HG03378 (cell line): ENCODE measurements around the gene OR3A1.
"Not testable (repeated sequence)": the region's sequence is repeated elsewhere in the genome, so short reads cannot be mapped to it uniquely, and the experiment has no call there.

Experiments
- ATAC-seq: cut with Tn5 transposase; IDR thresholded peaks from one replicate; pipeline ENCODE4 v1.9.1; 2021; ENCODE audit warnings: mild to moderate bottlenecking, moderate library complexity; ENCODE audit not compliant: unreplicated experiment

The OR3A1 gene, protein sequence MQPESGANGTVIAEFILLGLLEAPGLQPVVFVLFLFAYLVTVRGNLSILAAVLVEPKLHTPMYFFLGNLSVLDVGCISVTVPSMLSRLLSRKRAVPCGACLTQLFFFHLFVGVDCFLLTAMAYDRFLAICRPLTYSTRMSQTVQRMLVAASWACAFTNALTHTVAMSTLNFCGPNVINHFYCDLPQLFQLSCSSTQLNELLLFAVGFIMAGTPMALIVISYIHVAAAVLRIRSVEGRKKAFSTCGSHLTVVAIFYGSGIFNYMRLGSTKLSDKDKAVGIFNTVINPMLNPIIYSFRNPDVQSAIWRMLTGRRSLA

DNA sequence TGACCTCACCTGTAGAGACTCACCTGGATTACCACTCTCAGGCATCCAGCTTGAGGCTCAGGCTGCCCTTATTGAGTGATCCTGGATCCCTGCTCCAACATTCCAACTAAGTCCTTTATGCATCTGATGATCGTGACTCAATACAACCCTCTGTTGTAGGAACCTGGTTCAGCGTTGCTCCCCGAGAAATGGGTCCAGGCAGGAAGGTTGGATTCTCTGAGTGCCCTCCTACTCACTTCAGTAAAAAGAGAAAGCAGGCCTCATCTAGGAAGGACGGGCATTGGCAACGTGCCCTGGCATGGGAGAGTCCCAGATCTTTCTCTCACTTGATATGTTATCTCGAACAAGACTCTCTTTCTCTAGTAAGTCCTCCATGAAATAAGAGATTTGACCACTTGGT is at the start of gene OR3A1:
Gene OR3A1 (minus strand): TSS at position 101 of the 400 bp plus-strand sequence. CDS start 5,778 bp downstream, outside the sequence.
- ATAC-seq = no peak

DNA sequence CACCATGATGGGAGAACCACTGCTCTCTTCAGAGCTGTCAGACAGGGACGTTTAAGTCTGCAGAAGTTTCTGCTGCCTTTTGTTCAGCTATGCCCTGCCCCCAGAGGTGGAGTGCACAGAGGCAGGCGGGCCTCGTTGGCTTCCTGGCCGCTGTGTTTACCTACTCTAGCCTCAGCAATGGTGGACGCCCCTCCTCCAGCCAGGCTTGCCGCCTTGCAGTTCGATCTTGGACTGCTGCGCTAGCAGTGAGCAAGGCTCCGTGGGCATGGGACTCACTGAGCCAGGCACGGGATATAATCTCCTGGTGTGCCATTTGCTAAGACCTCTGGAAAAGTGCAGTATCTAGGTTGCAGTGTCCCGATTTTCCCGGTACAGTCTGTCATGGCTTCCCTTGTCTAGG is 44.6 kb upstream of the OR3A1 start:
- not testable (repeated sequence) for ATAC-seq

DNA sequence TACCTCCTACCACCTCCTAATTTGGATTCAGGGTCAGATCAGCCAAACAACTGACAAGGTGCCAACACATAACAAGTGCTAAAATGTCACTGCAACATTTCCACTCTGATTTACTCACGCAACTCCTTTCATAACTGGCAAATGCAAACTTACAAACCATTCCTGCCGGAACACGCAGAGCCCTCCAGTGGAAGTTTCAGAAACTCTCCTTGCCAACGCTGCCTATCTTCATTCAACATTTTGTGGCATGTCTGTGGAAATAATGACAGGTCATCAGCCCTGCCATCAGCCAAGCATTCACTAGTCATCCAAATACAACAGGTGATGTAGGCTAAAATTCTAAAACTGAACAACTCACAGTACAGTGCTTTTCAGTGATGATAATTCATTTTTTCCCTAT is 37.7 kb upstream of the OR3A1 start:
- no peak for ATAC-seq

DNA sequence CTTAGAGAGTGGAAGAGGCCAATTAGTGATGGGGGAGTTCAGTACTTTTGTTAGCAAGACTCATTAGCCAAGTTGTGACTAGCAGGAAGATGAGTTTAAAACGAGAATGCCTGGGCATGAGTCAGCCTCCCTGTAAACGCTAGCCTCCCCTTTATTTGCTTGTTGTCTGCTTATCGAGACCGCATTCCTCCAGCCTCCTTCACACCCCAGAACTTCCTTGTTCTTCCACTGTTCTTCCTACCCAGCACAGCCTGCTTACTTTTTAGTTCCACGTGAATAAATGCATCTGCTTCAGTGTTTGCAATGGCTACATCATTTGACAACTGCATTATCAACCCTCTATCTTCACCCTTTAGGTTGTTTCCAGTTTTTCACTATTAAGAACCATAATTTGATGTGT is 20.2 kb upstream of the OR3A1 start:
- no peak for ATAC-seq

DNA sequence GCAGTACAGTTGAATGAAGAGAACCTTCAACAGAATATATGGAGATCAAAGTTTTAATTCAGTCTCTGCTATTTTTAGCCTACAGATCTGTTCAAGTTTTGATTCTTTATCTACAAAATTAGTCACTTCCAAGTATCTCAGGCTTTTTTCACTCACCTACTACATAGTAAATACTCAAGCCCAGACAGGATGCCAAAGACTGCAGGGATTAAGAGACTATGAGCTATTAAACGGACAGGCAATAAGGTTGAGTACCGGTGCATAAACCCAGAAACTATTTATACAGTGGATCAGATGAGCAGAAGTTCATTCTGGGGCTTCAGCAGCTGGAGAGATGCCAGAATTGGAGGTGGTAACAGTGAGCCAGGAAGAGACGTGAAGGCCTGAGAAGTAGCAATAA is 18.7 kb upstream of the OR3A1 start:
- no peak for ATAC-seq

DNA sequence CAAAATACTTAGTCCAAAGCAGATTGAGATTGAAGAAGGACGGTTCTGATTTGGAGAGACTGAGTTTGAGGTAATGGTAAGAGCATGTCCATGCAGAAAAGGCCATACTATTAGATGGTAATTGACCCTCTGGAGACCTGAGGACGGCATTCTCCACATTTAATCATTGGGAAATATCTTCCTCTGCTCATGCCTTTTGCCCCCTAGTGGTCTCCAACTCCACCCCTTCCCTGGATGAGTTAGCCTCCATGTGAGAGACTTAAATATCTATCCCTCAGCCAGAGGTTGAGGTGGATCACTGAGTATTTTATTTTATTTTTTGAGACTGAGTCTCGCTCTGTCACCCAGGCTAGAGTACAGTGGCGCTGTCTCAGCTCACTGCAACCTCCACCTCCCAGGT is 10.4 kb upstream of the OR3A1 start:
- ATAC-seq = no peak

DNA sequence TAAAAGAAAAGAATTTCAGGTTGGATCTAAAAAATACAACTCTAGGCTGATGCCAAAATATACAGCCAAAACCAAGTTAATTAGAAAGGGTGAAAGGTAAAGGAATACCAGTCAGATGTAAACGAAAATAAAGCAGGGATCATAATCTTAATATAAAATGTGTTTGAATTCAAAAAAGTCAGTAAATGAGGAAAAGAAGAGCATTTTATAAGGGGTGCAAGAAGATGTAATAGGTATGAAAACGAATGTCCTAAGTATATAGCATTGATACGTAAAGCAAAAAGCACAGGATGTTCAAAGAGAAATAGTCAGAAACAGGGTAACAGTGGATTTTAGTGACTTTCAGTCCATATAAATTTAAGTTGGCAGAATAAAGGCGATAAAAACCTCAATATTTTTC is 2.5 kb downstream of the OR3A1 start:
- ATAC-seq = no peak

DNA sequence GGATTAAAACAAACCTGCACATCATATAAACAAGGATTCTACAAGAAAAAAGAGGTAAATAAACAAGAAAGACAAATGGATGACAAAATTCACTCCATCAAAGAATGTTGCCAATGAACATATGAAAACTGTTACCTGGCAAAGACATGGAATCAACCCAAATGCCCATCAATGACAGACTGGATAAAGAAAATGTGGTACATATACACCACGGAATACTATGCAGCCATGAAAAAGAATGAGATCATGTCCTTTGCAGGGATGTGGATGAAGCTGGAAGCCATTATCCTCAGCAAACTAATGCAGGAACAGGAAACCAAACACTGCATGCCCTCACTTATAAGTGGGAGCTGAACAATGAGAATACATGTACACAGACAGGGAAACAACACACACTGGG is 4.6 kb downstream of the OR3A1 start:
- ATAC-seq = not testable (repeated sequence)

DNA sequence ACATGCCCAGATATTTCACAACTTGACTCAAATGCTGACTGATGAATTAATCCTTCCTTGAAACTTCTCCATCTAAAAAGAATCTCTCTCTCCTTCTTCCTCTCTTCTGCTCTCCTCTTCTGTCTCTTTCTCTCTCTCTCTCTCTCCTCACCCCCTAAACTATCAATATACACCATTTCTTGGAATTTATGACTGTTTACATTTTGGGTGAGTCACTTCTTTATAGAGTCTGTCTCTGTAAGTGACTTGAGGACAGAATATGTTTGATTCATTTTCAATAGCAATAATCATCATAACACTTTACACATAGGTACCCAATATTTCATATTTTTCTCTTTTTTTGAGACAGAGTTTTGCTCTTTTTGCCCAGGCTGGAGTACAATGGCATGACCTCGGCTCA is 15.3 kb downstream of the OR3A1 start:
- no peak for ATAC-seq

DNA sequence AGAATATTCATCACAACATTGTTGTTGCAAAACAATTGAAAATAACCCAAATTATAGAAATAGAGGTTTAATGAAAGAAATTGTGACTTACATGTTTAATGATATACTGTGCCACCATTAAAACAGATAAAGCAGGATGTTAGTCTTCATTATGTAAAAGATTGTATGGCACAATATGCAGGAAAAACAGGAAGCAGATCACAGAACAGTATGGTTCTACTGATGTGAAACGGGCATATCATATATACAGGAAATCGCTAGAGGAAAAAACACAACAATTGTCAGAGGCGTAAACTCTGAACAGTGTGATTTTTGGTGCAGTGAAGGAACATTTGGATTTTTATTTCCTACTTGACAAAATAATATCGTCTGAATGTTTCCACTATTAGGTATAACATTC is 22.0 kb downstream of the OR3A1 start:
- ATAC-seq = no peak

DNA sequence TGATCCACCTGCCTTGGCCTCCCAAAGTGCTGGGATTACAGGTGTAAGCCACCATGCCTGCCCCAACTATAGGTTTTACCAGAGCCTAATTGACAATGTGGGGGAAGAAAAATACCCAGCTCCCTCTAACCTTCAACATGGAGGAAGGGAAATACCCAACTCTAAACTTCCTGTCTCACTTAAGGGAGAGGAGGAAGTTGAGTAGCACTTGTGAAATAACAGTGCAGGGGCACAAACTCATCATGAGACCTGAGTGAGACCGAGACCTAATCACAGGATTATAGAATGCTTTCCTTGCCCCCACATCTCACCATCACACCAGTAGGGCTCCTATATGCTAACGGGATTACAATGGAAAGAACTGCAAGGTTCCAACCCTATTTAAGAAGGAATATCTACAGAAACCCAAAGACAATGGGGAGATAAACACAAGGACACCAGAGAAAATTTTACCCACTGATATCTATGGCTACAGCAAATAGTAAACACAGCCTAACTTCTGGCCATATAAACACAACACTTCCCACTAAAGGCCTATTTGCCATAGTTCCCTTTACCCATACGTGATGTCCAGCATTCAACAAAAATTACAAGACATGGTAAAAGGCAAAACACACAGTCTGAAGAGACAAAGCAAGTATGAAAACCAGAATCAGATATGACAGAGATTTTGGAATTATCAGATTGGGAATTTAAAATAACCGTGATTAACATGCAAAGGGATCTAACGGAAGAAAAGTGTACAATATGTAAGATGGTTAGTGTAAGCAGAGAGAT is 26.9 kb downstream of the OR3A1 start:
- ATAC-seq = no peak

DNA sequence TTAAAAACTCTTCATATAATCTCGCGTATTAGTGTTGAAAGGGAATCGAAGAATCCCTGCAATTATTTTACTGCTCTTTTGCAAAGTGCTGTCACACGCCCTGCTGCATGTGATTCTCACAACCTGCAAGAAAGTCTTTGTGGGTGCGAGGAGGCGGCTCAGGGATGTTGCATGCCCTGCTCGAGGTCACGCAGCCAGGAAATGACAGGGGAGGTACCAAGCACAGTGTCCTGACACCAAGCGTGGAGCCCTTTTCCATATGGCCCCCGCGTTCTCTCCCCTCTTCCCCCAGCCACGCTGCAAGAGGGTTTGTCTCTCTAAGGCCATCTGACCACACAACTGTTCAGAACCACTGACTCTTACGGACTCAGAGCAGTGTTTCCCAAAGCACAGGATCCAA is 37.6 kb downstream of the OR3A1 start:
- no peak for ATAC-seq

DNA sequence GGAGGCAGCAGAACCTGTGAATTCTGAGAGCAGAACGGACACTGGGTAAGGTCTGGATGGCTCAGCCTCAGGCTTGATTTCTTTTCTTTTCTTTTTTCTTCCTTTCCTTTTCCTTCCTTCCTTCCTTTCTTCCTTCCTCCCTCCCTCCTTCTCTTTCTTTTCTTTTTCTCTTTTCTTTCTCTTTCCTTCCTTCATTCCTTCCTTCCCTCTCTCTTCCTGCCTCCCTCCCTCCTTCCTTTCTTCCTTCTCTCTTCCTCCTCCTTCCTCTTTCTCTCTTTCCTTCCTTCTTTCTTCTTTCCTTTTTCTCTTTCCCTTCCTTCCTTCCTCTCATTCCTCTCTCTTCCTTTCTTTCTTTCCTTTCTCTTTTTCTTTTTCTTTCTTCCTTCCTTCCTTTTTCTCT is 38.0 kb downstream of the OR3A1 start:
- ATAC-seq = no peak

DNA sequence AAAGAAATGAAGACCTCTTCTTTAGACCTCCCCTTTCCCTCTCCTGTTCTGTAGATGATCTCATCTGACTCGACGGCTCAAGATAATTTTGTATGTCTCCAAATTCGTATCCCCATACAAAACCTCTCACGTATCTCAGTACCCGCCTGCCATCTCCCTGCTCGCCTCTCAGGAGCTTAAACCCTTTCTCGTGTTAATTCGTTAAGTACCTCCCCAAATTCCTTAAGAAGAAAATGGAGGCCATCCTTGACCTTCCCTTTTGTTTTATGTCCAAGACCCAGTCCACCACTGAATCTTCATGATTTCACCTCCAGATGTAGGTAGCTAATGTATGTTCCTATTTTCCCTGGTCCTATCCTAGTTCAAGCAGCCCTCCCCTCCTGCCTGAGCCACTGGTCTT is 41.6 kb downstream of the OR3A1 start:
- ATAC-seq = no peak

DNA sequence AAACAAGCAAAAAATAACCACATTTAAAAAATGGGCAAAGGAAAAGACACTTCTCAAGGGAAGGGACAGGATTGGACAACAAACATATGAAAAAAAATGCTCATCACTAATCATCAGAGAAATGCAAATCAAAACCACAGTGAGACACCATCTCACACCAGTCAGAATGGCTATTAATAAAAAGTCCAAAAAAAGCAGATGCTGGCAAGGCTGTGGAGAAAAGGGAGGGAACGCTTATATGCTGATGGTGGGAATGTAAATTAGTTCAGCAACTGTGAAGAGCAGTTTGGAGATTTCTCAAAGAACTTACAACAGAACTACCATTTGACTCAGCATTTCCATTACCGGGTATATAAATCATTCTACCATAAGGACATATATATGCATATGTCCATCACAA is 49.1 kb downstream of the OR3A1 start:
- ATAC-seq = not testable (repeated sequence)

DNA sequence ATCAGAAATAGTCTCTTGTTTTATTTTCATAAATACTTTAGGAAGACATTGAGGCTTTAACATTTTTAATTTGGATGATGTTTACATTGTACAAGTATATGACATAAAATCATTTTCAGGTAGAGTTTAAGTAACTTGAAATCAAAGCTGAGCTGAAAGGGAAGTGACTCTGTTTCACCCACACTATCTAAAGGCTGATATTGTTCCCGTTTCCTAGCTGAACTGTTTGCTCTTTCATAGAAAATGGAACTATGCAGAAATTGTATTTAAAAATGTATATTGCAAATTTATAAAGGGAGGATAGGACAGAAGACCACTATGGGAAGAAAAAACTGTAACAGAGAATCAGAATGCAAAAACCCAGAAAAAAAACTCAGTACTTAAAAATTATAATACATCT is 53.3 kb downstream of the OR3A1 start:
- ATAC-seq = not testable (repeated sequence)

DNA sequence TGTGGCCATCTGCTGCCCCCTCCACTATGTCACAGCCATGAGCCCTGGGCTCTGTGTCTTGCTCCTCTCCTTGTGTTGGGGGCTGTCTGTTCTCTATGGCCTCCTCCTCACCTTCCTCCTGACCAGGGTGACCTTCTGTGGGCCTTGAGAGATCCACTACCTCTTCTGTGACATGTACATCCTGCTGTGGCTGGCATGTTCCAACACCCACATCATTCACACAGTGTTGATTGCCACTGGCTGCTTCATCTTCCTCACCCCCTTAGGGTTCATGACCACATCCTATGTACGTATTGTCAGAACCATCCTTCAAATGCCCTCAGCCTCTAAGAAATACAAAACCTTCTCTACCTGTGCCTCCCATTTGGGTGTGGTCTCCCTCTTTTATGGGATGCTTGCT is 57.1 kb downstream of the OR3A1 start:
- ATAC-seq = not testable (repeated sequence)
